WI38 (cell line): ENCODE results near the gene PPP6R3.
"Not testable (repeated sequence)": the region's sequence is repeated elsewhere in the genome, so short reads cannot be mapped to it uniquely, and the experiment has no call there.

ENCODE experiments used
- H3K4me3 ChIP-seq: 2 replicates; pipeline ENCODE4 v1.5.1; 2011; ENCODE audit warnings: low read depth, mild to moderate bottlenecking, control low read depth, low read length
- TF ChIP-seq, protein P1 (sequence below): IDR thresholded peaks from 2 replicates; pipeline ENCODE4 v1.5.1; 2012; ENCODE audit warnings: low read depth, mild to moderate bottlenecking, control low read depth, low read length

The PPP6R3 gene

DNA sequence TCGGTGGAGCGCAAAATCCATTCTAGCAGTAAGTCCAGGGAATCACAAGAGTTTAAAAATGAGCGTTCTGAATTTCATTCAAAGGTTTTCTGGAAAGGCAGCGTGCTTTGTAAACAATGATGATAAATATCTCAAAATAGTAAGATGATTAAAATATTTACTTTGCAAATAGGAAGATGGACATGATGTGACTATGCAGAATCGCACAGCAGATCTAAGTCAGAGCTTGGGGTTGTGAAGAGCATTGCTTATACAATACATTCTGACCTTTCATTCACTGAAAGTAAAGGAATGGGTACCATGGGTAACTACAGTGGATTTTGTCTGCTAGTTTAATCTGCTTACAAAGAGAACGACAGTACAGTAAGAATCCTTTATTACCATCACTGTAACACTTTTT lies 77.5 kb downstream of the PPP6R3 start:
- H3K4me3 ChIP-seq: no peak overlapping the region
- TF ChIP-seq, protein P1, sequence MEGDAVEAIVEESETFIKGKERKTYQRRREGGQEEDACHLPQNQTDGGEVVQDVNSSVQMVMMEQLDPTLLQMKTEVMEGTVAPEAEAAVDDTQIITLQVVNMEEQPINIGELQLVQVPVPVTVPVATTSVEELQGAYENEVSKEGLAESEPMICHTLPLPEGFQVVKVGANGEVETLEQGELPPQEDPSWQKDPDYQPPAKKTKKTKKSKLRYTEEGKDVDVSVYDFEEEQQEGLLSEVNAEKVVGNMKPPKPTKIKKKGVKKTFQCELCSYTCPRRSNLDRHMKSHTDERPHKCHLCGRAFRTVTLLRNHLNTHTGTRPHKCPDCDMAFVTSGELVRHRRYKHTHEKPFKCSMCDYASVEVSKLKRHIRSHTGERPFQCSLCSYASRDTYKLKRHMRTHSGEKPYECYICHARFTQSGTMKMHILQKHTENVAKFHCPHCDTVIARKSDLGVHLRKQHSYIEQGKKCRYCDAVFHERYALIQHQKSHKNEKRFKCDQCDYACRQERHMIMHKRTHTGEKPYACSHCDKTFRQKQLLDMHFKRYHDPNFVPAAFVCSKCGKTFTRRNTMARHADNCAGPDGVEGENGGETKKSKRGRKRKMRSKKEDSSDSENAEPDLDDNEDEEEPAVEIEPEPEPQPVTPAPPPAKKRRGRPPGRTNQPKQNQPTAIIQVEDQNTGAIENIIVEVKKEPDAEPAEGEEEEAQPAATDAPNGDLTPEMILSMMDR: no peak

DNA sequence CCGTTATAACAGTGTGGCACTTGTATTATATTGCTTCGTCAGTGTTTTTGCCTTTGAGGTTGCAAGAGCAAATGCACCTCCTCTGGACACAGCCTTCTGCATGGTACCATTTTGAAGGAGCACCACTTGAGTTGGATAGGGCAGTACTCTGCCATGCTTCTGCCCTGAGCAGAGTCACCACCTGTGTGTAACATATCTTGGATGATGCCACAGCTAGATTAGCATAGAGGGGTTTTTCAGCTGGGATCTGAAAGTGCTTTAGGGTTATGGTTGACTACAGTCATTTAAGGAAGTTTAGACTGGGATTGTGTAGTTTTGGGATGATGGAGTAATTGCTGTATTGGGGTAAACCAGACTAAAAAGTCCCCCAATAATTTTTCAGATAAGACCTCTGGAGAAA lies 78.8 kb downstream of the PPP6R3 start:
- no peak overlapping the region for H3K4me3 ChIP-seq
- TF ChIP-seq, protein P1: no peak

DNA sequence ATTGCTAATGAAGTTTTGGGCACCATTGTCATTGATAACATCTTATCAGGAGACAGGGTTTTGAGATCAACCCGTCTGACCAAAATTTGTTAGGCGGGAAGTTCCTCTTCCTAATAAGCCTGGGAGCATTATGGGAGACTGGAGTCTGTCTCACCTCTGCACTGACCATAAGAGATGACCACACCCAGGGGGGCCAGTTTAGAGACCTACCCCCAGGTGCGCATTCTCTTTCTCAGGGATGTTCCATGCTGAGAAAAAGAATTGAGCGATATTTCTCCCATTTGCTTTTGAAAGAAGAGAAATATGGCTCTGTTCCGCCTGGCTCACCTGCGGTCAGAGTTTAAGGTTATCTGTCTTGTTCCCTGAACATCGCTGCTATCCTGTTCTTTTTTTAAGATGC lies 80.0 kb downstream of the PPP6R3 start:
- not testable (repeated sequence) for H3K4me3 ChIP-seq

DNA sequence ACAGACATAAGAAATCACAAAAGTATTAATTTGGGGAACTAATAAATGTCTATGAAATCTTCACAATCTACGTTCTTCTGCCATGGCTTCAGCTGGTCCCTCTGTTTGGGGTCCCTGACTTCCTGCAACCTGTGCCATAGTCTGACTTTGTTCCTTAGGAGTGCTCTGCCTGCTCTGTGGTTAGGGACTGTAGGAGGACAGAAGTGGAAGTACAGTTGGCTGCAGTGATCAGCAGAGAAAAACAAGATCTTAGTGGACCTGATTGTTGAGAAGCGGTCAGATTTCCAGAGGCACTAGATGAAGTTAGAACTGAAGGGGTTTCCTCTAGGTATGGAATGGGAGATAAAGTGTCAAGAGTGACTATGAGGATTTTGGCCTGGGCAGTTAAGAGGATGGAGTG lies 80.6 kb downstream of the PPP6R3 start:
- no peak overlapping the region for H3K4me3 ChIP-seq
- TF ChIP-seq, protein P1: no peak

DNA sequence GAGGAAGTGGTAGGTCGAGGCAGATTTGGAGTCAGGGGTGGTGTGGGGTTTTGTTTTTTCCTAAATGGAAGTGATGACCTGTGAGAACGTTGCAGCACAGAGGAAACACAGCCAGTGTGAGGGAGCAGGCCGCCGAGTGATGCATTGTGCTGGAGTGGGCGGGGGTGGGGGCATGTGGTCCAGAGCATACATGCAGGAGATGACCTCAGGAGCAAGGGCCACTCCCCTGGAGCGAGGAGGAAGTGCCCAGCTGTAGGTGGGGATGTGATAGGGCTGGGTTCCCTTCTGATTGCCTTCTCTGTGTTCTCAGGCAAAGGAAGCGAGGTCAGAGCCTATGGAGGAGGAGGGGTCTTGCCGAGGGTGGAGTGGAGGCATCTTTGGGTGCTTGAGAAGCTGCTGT lies 81.4 kb downstream of the PPP6R3 start:
- TF ChIP-seq, protein P1: no peak
- no peak overlapping the region for H3K4me3 ChIP-seq

DNA sequence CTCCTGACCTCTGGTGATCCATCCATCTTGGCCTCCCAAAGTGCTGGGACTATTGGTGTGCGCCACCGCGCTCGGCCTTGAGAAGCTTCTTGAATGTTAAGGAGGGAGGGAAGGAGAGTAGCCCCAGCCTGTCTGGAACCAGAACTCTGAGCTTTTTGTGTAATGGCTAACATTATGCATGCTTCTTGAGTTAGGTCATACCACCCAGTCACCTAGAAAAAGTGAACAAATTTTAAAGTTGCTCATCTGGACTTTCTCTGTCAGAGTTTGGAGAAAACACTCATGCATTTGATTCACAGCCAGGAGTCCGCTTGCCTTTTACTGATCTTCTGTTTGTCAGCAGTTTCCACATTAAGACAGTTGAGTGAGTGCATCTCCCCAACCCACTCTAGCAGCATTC lies 82.1 kb downstream of the PPP6R3 start:
- H3K4me3 ChIP-seq: no peak overlapping the region
- TF ChIP-seq, protein P1: no peak

DNA sequence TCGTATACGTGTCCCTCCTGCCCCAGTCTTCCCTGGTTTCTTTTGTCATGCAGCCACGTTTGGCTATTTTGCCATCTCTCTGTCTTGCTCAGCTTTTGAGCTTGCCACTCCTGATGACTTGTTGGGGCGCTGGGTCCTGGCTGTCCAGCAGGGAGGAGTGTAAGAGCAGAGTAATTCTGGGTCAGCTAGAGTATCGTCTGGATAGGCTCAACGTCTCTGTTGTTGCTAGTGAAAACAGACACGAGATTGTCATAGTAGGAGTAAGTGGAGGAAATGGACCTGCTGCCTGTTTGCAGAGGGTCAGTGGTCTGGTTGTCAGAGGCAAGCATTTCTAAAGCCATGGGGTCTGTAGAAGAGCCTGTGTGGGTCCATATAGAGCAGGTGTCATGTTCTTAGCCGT lies 83.0 kb downstream of the PPP6R3 start:
- TF ChIP-seq, protein P1: no peak

DNA sequence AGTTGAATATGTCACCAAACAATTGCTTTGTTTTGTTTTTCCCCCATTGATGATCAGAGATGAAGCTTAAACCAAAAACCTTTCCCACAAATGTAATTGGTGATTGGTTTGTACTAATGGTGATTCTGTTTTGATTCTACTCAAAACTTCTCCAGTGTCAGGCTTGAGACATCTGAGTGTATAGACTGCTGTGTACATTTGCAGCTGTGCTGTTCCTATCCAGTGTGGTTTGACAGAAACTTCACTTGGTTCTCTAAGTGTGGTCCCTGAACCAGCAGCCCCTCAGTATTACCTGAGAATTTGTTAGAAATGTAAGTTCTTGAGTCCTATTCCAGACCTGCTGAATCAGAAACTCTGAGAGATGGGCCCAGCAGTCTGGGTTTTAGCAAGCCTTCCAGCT lies 84.8 kb downstream of the PPP6R3 start:
- H3K4me3 ChIP-seq: no peak overlapping the region
- TF ChIP-seq, protein P1: no peak

More for the DNA sequence above, 83.0 kb downstream of the PPP6R3 start:
- H3K4me3 ChIP-seq: no peak overlapping the region
